ENCODE measurements around the gene BANF2.
"Not testable (repeated sequence)": the region's sequence is repeated elsewhere in the genome, so short reads cannot be mapped to it uniquely, and the experiment has no call there.

Gene BANF2

GRCh38 chr20:17699931-17700351 is at the start of gene BANF2:
Gene BANF2 (plus strand): TSS chr20:17699966. CDS start chr20:17725026, 25,060 bp downstream.
- FAIRE-seq = no peak
- no peak for DNase-seq (ENCODE audit: low spot score)

GRCh38 chr20:17650301-17651128 is 49.3 kb upstream of the BANF2 start:
- no peak for DNase-seq (ENCODE audit: low spot score)
- FAIRE-seq = no peak

- FAIRE-seq (no peak), DNase-seq (ENCODE audit: low spot score) (no peak)
Observed at GRCh38 chr20:17651129-17651759, 48.5 kb upstream of the BANF2 start.

- no peak for DNase-seq (ENCODE audit: low spot score)
- FAIRE-seq = no peak
Observed at GRCh38 chr20:17651760-17652388, 47.9 kb upstream of the BANF2 start.

GRCh38 chr20:17652411-17652810 is 47.4 kb upstream of the BANF2 start:
- FAIRE-seq = no peak

GRCh38 chr20:17653835-17654648 is 45.7 kb upstream of the BANF2 start:
- DNase-seq (ENCODE audit: low spot score) (no peak), FAIRE-seq (no peak)

More at GRCh38 chr20:17652411-17652810, 47.4 kb upstream of the BANF2 start:
- no peak for DNase-seq (ENCODE audit: low spot score)

- no peak for FAIRE-seq
Observed at GRCh38 chr20:17654649-17655285, 45.0 kb upstream of the BANF2 start.

GRCh38 chr20:17655286-17655651 is 44.5 kb upstream of the BANF2 start:
- FAIRE-seq = no peak
- DNase-seq (ENCODE audit: low spot score) = no peak

More at GRCh38 chr20:17654649-17655285, 45.0 kb upstream of the BANF2 start:
- no peak for DNase-seq (ENCODE audit: low spot score)

- no peak for FAIRE-seq
Observed at GRCh38 chr20:17655865-17656479, 43.8 kb upstream of the BANF2 start.

GRCh38 chr20:17657079-17657825 is 42.5 kb upstream of the BANF2 start:
- no peak for DNase-seq (ENCODE audit: low spot score)
- no peak for FAIRE-seq

More at GRCh38 chr20:17655865-17656479, 43.8 kb upstream of the BANF2 start:
- DNase-seq (ENCODE audit: low spot score) = peak; percentile 11

- FAIRE-seq (peak; percentile 20), DNase-seq (ENCODE audit: low spot score) (no peak)
Observed at GRCh38 chr20:17657898-17658647, 41.7 kb upstream of the BANF2 start.

- no peak for FAIRE-seq
- no peak for DNase-seq (ENCODE audit: low spot score)
Observed at GRCh38 chr20:17658648-17658993, 41.1 kb upstream of the BANF2 start.

GRCh38 chr20:17659344-17659743 is 40.4 kb upstream of the BANF2 start:
- DNase-seq (ENCODE audit: low spot score); FAIRE-seq: not testable (repeated sequence)

GRCh38 chr20:17659801-17660200 is 40.0 kb upstream of the BANF2 start:
- DNase-seq (ENCODE audit: low spot score) (no peak), FAIRE-seq (no peak)

GRCh38 chr20:17660667-17661066 is 39.1 kb upstream of the BANF2 start:
- FAIRE-seq (no peak), DNase-seq (ENCODE audit: low spot score) (no peak)

- DNase-seq (ENCODE audit: low spot score) (no peak), FAIRE-seq (no peak)
Observed at GRCh38 chr20:17661121-17661744, 38.5 kb upstream of the BANF2 start.

GRCh38 chr20:17662333-17663039 is 37.3 kb upstream of the BANF2 start:
- FAIRE-seq (no peak), DNase-seq (ENCODE audit: low spot score) (no peak)

GRCh38 chr20:17663040-17663399 is 36.7 kb upstream of the BANF2 start:
- DNase-seq (ENCODE audit: low spot score) (no peak), FAIRE-seq (no peak)
